Mucosa of descending colon (tissue), 3 donors: ENCODE results near the gene ASL. TPM values are rescaled to one million over a fixed set of nuclear protein-coding genes. Genes with fewer than 3 reads are reported as not detected.
A peak's percentile ranks its signal among the peaks of the same experiment; 100 is the strongest.
"Not testable (repeated sequence)": the region's sequence is repeated elsewhere in the genome, so short reads cannot be mapped to it uniquely, and the experiment has no call there.

ENCODE experiments used
- ATAC-seq: fragments of 200-7000 bp; cut with Tn5 transposase; one replicate; pipeline ENCODE4 v1.9.1; 2020; ENCODE audit warnings: mild to moderate bottlenecking, moderate library complexity
- DNase-seq, 3 donors: peaks; one replicate each; pipeline ENCODE4 v3.0.0-alpha.2; 2020
- H3K36me3 ChIP-seq: fragments of 200-600 bp; one replicate; pipeline ENCODE4 v1.8.0; 2021; ENCODE audit warnings: low read depth, mild to moderate bottlenecking
- H3K4me1 ChIP-seq: fragments of 200-600 bp; one replicate; pipeline ENCODE4 v1.8.0; 2021; ENCODE audit warnings: low read depth, mild to moderate bottlenecking
- H3K4me3 ChIP-seq: fragments of 200-600 bp; one replicate; pipeline ENCODE4 v1.8.0; 2021; ENCODE audit warnings: mild to moderate bottlenecking
- H3K9me3 ChIP-seq: fragments of 200-600 bp; one replicate; pipeline ENCODE4 v1.8.0; 2021; ENCODE audit warnings: mild to moderate bottlenecking
- intact Hi-C, 2 donors: fragments of 100-400 bp; cut with DNase I in 1 of 2; cut with micrococcal nuclease in 1 of 2; formaldehyde crosslinking; loops; one replicate each; pipeline versions ENCODE4 v1.11.0 to v1.11.1; 2022; cut with DNase I, micrococcal nuclease
- total RNA-seq, 3 donors: library from RNA; stranded (reverse); fragmentation: NEBNext Ultra II Directional in 2 of 3; extraction: Animal tissue kit (Norgen Biotek cat#: 25700) in 2 of 3; gene quantifications; one replicate each; pipeline versions ENCODE4 v1.2.1 to v1.2.4, GENCODE V29; 2021 to 2023
- TF ChIP-seq, protein P1 (sequence below): fragments of 200-600 bp; IDR thresholded peaks from one replicate; pipeline ENCODE4 v1.8.0; 2022; ENCODE audit warnings: antibody characterized with exemption, mild to moderate bottlenecking
- donor health status: DM: no; HTN: no; CAD: no; lungs with moderate emphysema.
- donor health status: DM: no; HTN: no; CAD: no.
- donor health status: DM: no; HTN: yes; CAD: no.

Gene ASL
- total RNA-seq, 3 donors from 2014 or later = 70.5 to 145 (median 129) TPM

DNA sequence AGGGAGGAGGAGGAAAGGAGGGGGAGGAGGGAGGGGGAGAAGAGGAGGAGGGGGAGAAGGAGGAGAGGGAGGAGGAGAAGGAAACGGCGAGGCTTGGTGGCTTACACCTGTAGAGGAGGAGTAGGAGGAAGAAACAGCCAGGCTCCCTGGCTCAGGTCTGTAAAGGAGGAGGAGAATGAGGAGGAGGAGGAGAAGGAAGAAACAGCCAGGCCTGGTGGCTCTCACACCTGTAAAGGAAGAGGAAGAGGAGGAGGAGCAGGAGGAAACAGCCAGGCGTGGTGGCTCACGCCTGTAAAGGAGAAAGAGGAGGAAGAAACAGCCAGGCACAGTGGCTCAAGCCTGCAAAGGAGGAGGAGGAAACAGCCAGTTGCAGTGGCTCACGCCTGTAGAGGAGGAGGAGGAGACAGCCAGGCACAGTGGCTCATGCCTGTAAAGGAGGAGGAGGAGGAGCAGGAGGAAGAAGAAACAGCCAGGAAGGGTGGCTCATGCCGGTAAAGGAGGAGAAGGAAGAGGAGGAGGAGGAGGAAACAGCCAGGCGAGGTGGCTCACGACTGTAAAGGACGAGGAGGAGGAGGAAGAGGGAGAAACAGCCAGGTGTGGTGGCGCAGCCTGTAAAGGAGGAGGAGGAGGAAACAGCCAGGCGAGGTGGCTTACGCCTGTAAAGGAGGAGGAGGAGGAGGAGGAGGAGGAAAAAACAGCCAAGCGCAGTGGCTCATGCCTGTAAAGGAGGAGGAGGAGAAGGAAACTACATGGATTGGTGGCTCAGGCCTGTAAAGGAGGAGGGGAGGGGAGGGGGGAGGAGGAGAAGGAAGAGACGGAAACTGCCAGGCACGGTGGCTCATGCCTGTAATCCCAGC is 24.2 kb downstream of the ASL start:
- intact Hi-C loops = no loop called here
- Histone ChIP-seq H3K4me1 (no peaks in the 10 kb centered on the region), H3K4me3 (no peak overlapping the region), H3K36me3 (no peaks in the 10 kb centered on the region), H3K9me3 (no peaks in the 10 kb centered on the region)
- peak; percentile 85 to 89 (median 87) for DNase-seq
- ATAC-seq = peak; percentile 89
- TF ChIP-seq, protein P1, sequence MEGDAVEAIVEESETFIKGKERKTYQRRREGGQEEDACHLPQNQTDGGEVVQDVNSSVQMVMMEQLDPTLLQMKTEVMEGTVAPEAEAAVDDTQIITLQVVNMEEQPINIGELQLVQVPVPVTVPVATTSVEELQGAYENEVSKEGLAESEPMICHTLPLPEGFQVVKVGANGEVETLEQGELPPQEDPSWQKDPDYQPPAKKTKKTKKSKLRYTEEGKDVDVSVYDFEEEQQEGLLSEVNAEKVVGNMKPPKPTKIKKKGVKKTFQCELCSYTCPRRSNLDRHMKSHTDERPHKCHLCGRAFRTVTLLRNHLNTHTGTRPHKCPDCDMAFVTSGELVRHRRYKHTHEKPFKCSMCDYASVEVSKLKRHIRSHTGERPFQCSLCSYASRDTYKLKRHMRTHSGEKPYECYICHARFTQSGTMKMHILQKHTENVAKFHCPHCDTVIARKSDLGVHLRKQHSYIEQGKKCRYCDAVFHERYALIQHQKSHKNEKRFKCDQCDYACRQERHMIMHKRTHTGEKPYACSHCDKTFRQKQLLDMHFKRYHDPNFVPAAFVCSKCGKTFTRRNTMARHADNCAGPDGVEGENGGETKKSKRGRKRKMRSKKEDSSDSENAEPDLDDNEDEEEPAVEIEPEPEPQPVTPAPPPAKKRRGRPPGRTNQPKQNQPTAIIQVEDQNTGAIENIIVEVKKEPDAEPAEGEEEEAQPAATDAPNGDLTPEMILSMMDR = no peak

DNA sequence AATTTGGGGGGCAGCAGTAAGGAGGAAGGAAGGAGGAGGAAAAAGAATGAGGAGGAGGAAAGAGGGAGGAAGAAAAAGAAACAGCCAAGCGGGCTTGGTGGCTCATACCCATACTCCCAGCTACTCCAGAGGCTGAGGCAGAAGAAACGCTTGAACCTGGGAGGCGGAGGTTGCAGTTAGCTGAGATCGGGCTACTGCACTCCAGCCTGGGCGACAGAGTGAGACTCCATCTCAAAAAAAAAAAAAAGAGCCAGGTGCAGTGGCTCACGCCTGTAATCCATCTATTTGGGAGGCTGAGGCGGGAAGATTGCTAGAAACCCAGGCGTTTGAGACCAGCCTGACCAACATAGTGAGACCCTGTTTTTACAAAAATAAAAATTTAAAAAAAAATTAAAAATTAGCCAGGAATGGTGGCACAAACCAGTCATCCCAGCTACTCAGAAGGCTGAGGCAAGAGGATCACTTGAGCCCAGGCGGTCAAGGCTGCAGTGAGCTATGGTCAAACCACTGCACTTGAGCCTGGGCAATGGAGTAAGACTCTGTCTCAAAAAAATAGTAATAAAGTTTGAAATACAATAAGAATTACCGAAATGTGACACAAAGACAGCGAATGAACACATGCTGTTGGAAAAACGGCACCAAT is 24.9 kb downstream of the ASL start:
- H3K9me3 ChIP-seq = no peaks in the 10 kb centered on the region
- TF ChIP-seq, protein P1 = no peak
- H3K4me1 ChIP-seq = no peaks in the 10 kb centered on the region
- no peaks in the 10 kb centered on the region for H3K36me3 ChIP-seq
- peak; percentile 6 for ATAC-seq
- intact Hi-C loops = no loop called here
- no peak for DNase-seq
- no peak overlapping the region for H3K4me3 ChIP-seq

- ATAC-seq, H3K36me3 ChIP-seq, H3K4me1 ChIP-seq, H3K9me3 ChIP-seq, intact Hi-C loops, H3K4me3 ChIP-seq: not testable (repeated sequence)
- DNase-seq = peak in 1 of 3 donors; percentile 10
Measured at GRCh38 chr7:66102168-66102567, 26.5 kb downstream of the ASL start.

DNA sequence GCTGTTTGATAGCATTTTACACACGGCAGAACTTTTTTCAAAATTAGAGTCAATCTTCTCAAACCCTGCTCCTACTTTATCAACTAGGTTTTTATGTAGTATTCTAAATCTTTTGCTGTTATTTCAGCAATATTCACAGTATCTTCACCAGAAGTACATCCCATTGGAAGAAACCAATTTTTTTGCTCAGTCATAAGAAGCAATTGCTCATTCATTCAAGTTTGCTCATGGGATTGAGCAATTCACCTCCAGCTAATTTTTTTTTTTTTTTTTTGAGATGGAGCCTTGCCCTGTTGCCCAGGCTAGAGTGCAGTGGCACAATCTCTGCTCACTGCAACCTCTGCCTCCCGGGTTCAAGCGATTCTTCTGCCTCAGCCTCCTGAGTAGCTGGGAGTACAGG is 28.4 kb downstream of the ASL start:
- H3K9me3 ChIP-seq, ATAC-seq, intact Hi-C loops, H3K4me1 ChIP-seq, H3K36me3 ChIP-seq, H3K4me3 ChIP-seq, DNase-seq: not testable (repeated sequence)

DNA sequence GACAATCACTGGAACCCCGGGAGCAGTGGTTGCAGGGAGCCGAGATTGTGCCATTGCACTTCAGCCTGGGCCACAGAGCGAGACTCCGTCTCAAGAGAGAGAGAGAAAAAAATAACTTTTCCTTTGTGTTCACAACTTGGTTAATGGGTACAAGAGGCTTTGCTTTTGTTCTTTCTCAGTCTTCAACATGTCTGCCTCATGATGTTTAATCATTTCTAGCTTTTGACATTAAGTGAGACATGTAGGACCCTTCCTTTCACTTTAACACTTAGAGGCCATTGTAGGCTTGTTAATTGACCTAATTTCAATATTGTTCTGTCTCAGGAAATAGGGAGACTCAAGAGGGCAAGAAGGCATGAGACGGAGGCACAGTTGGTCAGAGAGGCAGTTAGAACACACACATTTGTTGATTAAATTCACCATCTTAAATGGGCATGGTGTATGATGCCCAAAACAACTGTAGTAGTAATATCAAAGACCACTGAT is 29.7 kb downstream of the ASL start:
- Histone ChIP-seq H3K4me1 (no peaks in the 10 kb centered on the region), H3K36me3 (no peaks in the 10 kb centered on the region), H3K9me3 (no peaks in the 10 kb centered on the region), H3K4me3 (no peak overlapping the region)
- TF ChIP-seq, protein P1 = no peak
- DNase-seq (no peak), ATAC-seq (no peak)
- intact Hi-C loops = no loop called here

GRCh38 chr7:66108410-66108809 is 32.8 kb downstream of the ASL start:
- intact Hi-C loops, H3K36me3 ChIP-seq, H3K9me3 ChIP-seq, H3K4me3 ChIP-seq, ATAC-seq, H3K4me1 ChIP-seq, DNase-seq: not testable (repeated sequence)

DNA sequence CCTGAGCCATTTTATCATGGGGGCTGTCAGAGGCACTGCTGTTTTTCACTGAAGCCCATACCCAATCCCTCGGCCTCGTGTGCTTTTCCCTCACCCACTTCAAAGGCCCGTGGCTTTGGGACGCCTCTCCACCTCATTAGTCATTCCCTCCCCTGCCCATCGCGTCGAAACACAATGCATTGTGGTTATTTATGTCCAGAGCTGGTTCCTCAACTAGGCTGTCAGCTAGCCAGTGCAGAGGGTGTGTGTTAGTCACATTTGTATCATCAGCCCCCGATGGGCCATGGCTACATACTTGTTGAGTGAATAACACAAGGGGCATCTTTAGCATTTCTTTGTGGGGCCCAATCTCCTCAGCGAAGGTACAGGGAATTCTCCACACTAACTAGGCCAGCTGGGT is 35.2 kb downstream of the ASL start:
- ATAC-seq = no peak
- DNase-seq = no peak
- intact Hi-C loops = no loop called here
- Histone ChIP-seq H3K36me3 (no peaks in the 10 kb centered on the region), H3K4me1 (peaks cover 5% of the 10 kb centered on the region), H3K9me3 (no peaks in the 10 kb centered on the region), H3K4me3 (no peak overlapping the region)
- TF ChIP-seq, protein P1 = no peak
